H1 (cell line): ENCODE data around the gene KCND3. TPM values are rescaled to one million over a fixed set of nuclear protein-coding genes. Genes with fewer than 3 reads are reported as not detected.

Experiments
- CHD2 ChIP-seq: IDR thresholded peaks from 2 replicates; pipeline ENCODE4 v1.6.1; 2012; ENCODE audit warnings: low read length, improper control_type of control experiment
- MAX ChIP-seq: IDR thresholded peaks from 2 replicates; pipeline ENCODE4 v1.6.1; 2012; ENCODE audit warnings: inconsistent platforms
- SIX5 ChIP-seq: IDR thresholded peaks from 2 replicates; pipeline ENCODE4 v1.6.1; 2011; ENCODE audit warnings: mild to moderate bottlenecking, low read depth, low read length
- SP4 ChIP-seq: IDR thresholded peaks from 2 replicates; pipeline ENCODE4 v1.6.1; 2012; ENCODE audit warnings: low read length, inconsistent platforms
- TEAD4 ChIP-seq: IDR thresholded peaks from 2 replicates; pipeline ENCODE4 v1.6.1; 2012; ENCODE audit warnings: low read depth, low read length, inconsistent platforms, mixed read lengths
- polyA plus RNA-seq, 7 experiments: library from polyadenylated mRNA; depleted of rRNA in 3 of 7; stranded (reverse) in 5 of 7; unstranded in 2 of 7; fragments of >200 nt in 5 of 7; fragments of 200-250 nt in 2 of 7; gene quantifications; 1 replicate in 5 of 7; 2 replicates in 1 of 7; 4 replicates in 1 of 7; pipeline versions ENCODE4 v1.2.1 to v1.2.3, GENCODE V29; 2011 to 2013; ENCODE audit warnings: missing spikeins in 2 of 7, mixed read lengths in 2 of 7
- total RNA-seq: library from RNA; stranded (reverse); fragmentation: NEBNext Ultra II Directional; extraction: Animal tissue kit (Norgen Biotek cat#: 25700); gene quantifications from 2 replicates; pipeline ENCODE4 v1.2.1, GENCODE V29; 2021

The KCND3 gene
- total and polyA plus RNA-seq, 2 of the 8 experiments (the other 6 are each of a cell fraction or from before 2014, with no cell fraction given), result 0.14 to 0.48 TPM

- TF ChIP-seq CHD2 (no peak), SP4 (no peak), MAX (no peak), SIX5 (no peak), TEAD4 (no peak)
Observed at GRCh38 chr1:111980686-111981085, 8.8 kb downstream of the KCND3 start (continued).
